Right lobe of liver (tissue), 6 donors: ENCODE measurements around the gene TWF1. TPM values are rescaled to one million over a fixed set of nuclear protein-coding genes. Genes with fewer than 3 reads are reported as not detected.

Experiments
- ATAC-seq, 4 donors: fragments of 200-7000 bp; cut with Tn5 transposase; one replicate each; pipeline ENCODE4 v1.9.1; 2020; ENCODE audit warnings: mild to moderate bottlenecking in 4 of 4, moderate library complexity in 4 of 4
- DNase-seq, 3 donors: peaks; one replicate each; pipeline ENCODE4 v3.0.0-alpha.2; 2020
- H3K27ac ChIP-seq, 3 donors: fragments of 200-600 bp; one replicate each; pipeline ENCODE4 v1.8.0; 2022
- H3K27me3 ChIP-seq, 2 donors: fragments of 200-600 bp; one replicate each; pipeline ENCODE4 v1.8.0; 2022
- H3K36me3 ChIP-seq, 4 donors: fragments of 200-600 bp; sonication (generic) in 1 of 4; one replicate each; pipeline versions ENCODE4 v1.5.1 to v1.8.0; 2017 to 2022; ENCODE audit warnings: control low read depth in 1 of 4
- H3K4me1 ChIP-seq, 4 donors: fragments of 200-600 bp; sonication (generic) in 1 of 4; one replicate each; pipeline versions ENCODE4 v1.5.1 to v1.8.0; 2017 to 2022; ENCODE audit warnings: control low read depth in 1 of 4
- H3K4me3 ChIP-seq, 3 donors: fragments of 200-600 bp; one replicate each; pipeline ENCODE4 v1.8.0; 2022
- H3K9me3 ChIP-seq, 4 donors: fragments of 200-600 bp; sonication (generic) in 1 of 4; one replicate each; pipeline versions ENCODE4 v1.5.1 to v1.8.0; 2017 to 2022; ENCODE audit warnings: control low read depth in 1 of 4
- CTCF ChIP-seq, 4 donors: fragments of 200-600 bp in 3 of 4; fragments of 450-650 bp in 1 of 4; IDR thresholded peaks; one replicate each; pipeline versions ENCODE4 v1.5.1 to v1.8.0; 2016 to 2022; ENCODE audit warnings: antibody characterized with exemption in 4 of 4, mild to moderate bottlenecking in 2 of 4
- POLR2A ChIP-seq: fragments of 450-650 bp; IDR thresholded peaks from one replicate; pipeline ENCODE4 v1.6.1; 2017; ENCODE audit warnings: antibody characterized with exemption, mild to moderate bottlenecking
- WGBS: methylation state at CpG from one replicate; pipeline ENCODE4 v1.1.6; 2018; ENCODE audit warnings: low coverage, low lambda C conversion rate; ENCODE audit not compliant: insufficient coverage; ENCODE audit errors: missing lambda C conversion rate; 5-methylcytosine and 5-hydroxymethylcytosine counted together
- intact Hi-C, 2 donors: fragments of 100-400 bp; cut with DNase I; formaldehyde crosslinking; loops; one replicate each; pipeline versions ENCODE4 v1.11.2 to v1.14.1; 2022
- total RNA-seq, 6 experiments: library from RNA; depleted of rRNA in 2 of 6; stranded (reverse); fragments of >200 nt in 2 of 6; fragmentation: NEBNext Ultra II Directional in 3 of 6; extraction: Animal tissue kit (Norgen Biotek cat#: 25700) in 3 of 6; gene quantifications; one replicate each; pipeline versions ENCODE4 v1.1.0 to v1.2.4, GENCODE V29; 2016 to 2023
- donor health status: DM: no; HTN: yes; CAD: no.
- donor health status: DM: no; HTN: no; CAD: no.
- donor health status: DM: no; HTN: no; CAD: no.
- donor health status: DM: no; HTN: yes; CAD: no.
- donor health status: DM: no; HTN: yes; CAD: no.

The TWF1 gene
- total RNA-seq, 6 experiments from 2014 or later = 28.6 to 52.9 (median 43.5) TPM

- Histone ChIP-seq H3K4me3 (no peak overlapping the region), H3K27ac (no peak overlapping the region), H3K4me1 (peaks cover 0 to 6% (median 0%) of the 10 kb centered on the region in 4 donors), H3K36me3 (peaks cover 0 to 4% (median 0%) of the 10 kb centered on the region in 4 donors), H3K9me3 (no peaks in the 10 kb centered on the region), H3K27me3 (no peaks in the 10 kb centered on the region)
- intact Hi-C loops = no loop called here
- DNase-seq = no peak
- no peak for ATAC-seq
- WGBS = 83% methylated on average over 1 of the region's 1 CpG
- TF ChIP-seq CTCF (IDR thresholded peaks at IDR 0.05) (no peak), POLR2A (no peak)
Measured at GRCh38 chr12:43842259-43842658, 36.1 kb upstream of the TWF1 start.

- no peak for ATAC-seq
- H3K27ac ChIP-seq = no peak overlapping the region
- no peaks in the 10 kb centered on the region for H3K9me3 ChIP-seq
- no peak for TF ChIP-seq POLR2A
- TF ChIP-seq CTCF (IDR thresholded peaks at IDR 0.05) = no peak
- WGBS = 58% methylated on average over 3 of the region's 3 CpGs
- peaks cover 0 to 13% (median 0%) of the 10 kb centered on the region in 4 donors for H3K4me1 ChIP-seq
- no peaks in the 10 kb centered on the region for H3K27me3 ChIP-seq
- no peak for DNase-seq
- H3K4me3 ChIP-seq = no peak overlapping the region
- peaks cover 0 to 4% (median 0%) of the 10 kb centered on the region in 4 donors for H3K36me3 ChIP-seq
- intact Hi-C loops = no loop called here
Measured at GRCh38 chr12:43841253-43841652, 35.1 kb upstream of the TWF1 start.

- Histone ChIP-seq H3K27ac (no peak overlapping the region), H3K4me3 (no peak overlapping the region), H3K4me1 (peaks cover 0 to 15% (median 0%) of the 10 kb centered on the region in 4 donors), H3K27me3 (no peaks in the 10 kb centered on the region), H3K9me3 (no peaks in the 10 kb centered on the region), H3K36me3 (peaks cover 0 to 4% (median 0%) of the 10 kb centered on the region in 4 donors)
- DNase-seq (no peak), ATAC-seq (no peak)
- TF ChIP-seq CTCF (IDR thresholded peaks at IDR 0.05) = no peak
- no peak for TF ChIP-seq POLR2A
- intact Hi-C loops = no loop called here
- WGBS = 90% methylated on average over 4 of the region's 4 CpGs
Measured at GRCh38 chr12:43840338-43840737, 34.2 kb upstream of the TWF1 start.

- H3K4me3 ChIP-seq = peak overlapping the region; percentile 70 to 85 (median 76)
- DNase-seq (no peak), ATAC-seq (peak; percentile 48 to 70 (median 54))
- intact Hi-C loops = no loop called here
- H3K4me1 ChIP-seq = peaks cover 0 to 17% (median 1%) of the 10 kb centered on the region in 4 donors
- H3K36me3 ChIP-seq = no peaks in the 10 kb centered on the region
- TF ChIP-seq POLR2A (no peak), CTCF (IDR thresholded peaks at IDR 0.05) (no peak)
- H3K9me3 ChIP-seq = no peaks in the 10 kb centered on the region
- peak overlapping the region; percentile 90 to 96 (median 92) for H3K27ac ChIP-seq
- WGBS = 0% methylated on average over 8 of the region's 8 CpGs
- H3K27me3 ChIP-seq = no peaks in the 10 kb centered on the region
Measured at GRCh38 chr12:43836475-43836989, 30.4 kb upstream of the TWF1 start.
